Transverse colon (tissue), 3 donors: ENCODE measurements around the gene EGLN2.

ENCODE experiments used
- CTCF ChIP-seq, 5 experiments: fragments of 200-600 bp in 3 of 5; fragments of 450-650 bp in 2 of 5; sonication (generic) in 3 of 5; IDR thresholded peaks; 1 replicate in 2 of 5; 2 replicates in 3 of 5; pipeline ENCODE4 v1.5.1; 2016 to 2017; ENCODE audit warnings: antibody characterized with exemption in 5 of 5, inconsistent platforms in 3 of 5, mild to moderate bottlenecking in 2 of 5, moderate library complexity in 1 of 5
- EP300 ChIP-seq: sonication (generic); formaldehyde crosslinking; IDR thresholded peaks from one replicate; pipeline ENCODE4 v1.6.1; 2017; ENCODE audit warnings: antibody characterized with exemption, low read depth
- POLR2A ChIP-seq: fragments of 450-650 bp; IDR thresholded peaks from one replicate; pipeline ENCODE4 v1.6.1; 2016; ENCODE audit warnings: antibody characterized with exemption, mild to moderate bottlenecking, moderate library complexity

GRCh38 chr19:40750058-40750873, 48.7 kb upstream of the EGLN2 start, which contains the start of gene ACTMAP:
- peak in 1 of 5 experiments; percentile 19 for TF ChIP-seq CTCF (IDR thresholded peaks at IDR 0.05)
- peak; percentile 67 for TF ChIP-seq POLR2A
- no peak for TF ChIP-seq EP300
